ENCODE data around the gene SMARCA4. TPM values are rescaled to one million over a fixed set of nuclear protein-coding genes. Genes with fewer than 3 reads are reported as not detected.

The SMARCA4 gene
- polyA plus RNA-seq, 1 experiment = 46.3 TPM

- no peak for TF ChIP-seq CTCF (IDR thresholded peaks at IDR 0.05; ENCODE audit: insufficient read depth, low read depth, low read length)
- ChIA-PET CTCF (interaction anchor here (1.7 to 2.9 kb wide), 2 partner anchors 19 to 75 kb away, joined by 6 to 9 read pairs; no protein-coding TSS in a partner anchor), POLR2A (no interaction called here)
- Histone ChIP-seq H3K27me3 (ENCODE audit: control insufficient read depth, insufficient read depth, low read length) (no peaks in the 10 kb centered on the region), H3K4me3 (ENCODE audit: low read depth, low read length) (no peak overlapping the region), H3K36me3 (ENCODE audit: control insufficient read depth, insufficient read depth, low read length) (peaks cover 59% of the 10 kb centered on the region)
- DNase-seq (ENCODE audit: low read depth) = no peak
Observed at GRCh38 chr19:11016631-11017030, 55.8 kb downstream of the SMARCA4 start.

- TF ChIP-seq CTCF (IDR thresholded peaks at IDR 0.05; ENCODE audit: insufficient read depth, low read depth, low read length) = no peak
- Histone ChIP-seq H3K27me3 (ENCODE audit: control insufficient read depth, insufficient read depth, low read length) (no peaks in the 10 kb centered on the region), H3K4me3 (ENCODE audit: low read depth, low read length) (no peak overlapping the region), H3K36me3 (ENCODE audit: control insufficient read depth, insufficient read depth, low read length) (peaks cover 62% of the 10 kb centered on the region)
- DNase-seq (ENCODE audit: low read depth) = no peak
- ChIA-PET CTCF (interaction anchor here (1.1 to 2.9 kb wide), 3 partner anchors 18 to 76 kb away, joined by 3 to 9 read pairs (median 6); no protein-coding TSS in a partner anchor), POLR2A (no interaction called here)
Observed at GRCh38 chr19:11017275-11018035, 56.6 kb downstream of the SMARCA4 start.

- no peak for TF ChIP-seq CTCF (IDR thresholded peaks at IDR 0.05; ENCODE audit: insufficient read depth, low read depth, low read length)
- Histone ChIP-seq H3K36me3 (ENCODE audit: control insufficient read depth, insufficient read depth, low read length) (peaks cover 59% of the 10 kb centered on the region), H3K4me3 (ENCODE audit: low read depth, low read length) (no peak overlapping the region), H3K27me3 (ENCODE audit: control insufficient read depth, insufficient read depth, low read length) (no peaks in the 10 kb centered on the region)
- no peak for DNase-seq (ENCODE audit: low read depth)
- POLR2A ChIA-PET = no interaction called here
- CTCF ChIA-PET = interaction anchor here (1.1 to 2.9 kb wide), 2 partner anchors 17 to 77 kb away, joined by 3 to 9 read pairs; no protein-coding TSS in a partner anchor
Observed at GRCh38 chr19:11018179-11018578, 57.3 kb downstream of the SMARCA4 start.

- ChIA-PET CTCF (interaction anchor here (1.1 kb wide), 1 partner anchor 77 kb away, joined by 3 read pairs; no protein-coding TSS in a partner anchor), POLR2A (no interaction called here)
- no peaks in the 10 kb centered on the region for H3K27me3 ChIP-seq (ENCODE audit: control insufficient read depth, insufficient read depth, low read length)
- no peak for TF ChIP-seq CTCF (IDR thresholded peaks at IDR 0.05; ENCODE audit: insufficient read depth, low read depth, low read length)
- no peak for DNase-seq (ENCODE audit: low read depth)
- H3K4me3 ChIP-seq (ENCODE audit: low read depth, low read length) = no peak overlapping the region
- H3K36me3 ChIP-seq (ENCODE audit: control insufficient read depth, insufficient read depth, low read length) = peaks cover 58% of the 10 kb centered on the region
Observed at GRCh38 chr19:11018763-11019162, 57.9 kb downstream of the SMARCA4 start.

DNA sequence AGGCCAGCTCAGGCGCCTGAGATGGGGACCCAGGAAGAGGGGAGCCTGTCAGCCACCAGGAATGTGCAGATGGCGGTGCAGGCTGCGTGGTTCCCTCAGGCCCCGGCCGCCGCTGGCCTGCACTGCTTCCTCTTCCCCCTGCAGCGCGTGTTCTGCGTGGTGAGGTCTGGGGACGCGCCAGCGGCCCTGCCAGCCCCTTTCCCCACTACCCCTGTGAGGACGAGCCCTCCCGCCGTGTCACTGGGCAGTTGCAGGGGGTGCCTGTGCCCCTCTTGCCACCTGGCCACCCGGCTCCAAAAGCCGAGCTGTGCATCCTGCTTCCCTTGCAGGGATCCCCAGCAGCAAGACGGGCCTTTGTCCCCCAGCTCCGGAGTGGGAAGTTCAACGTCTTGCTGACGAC, 58.4 kb downstream of the SMARCA4 start:
- TF ChIP-seq CTCF (IDR thresholded peaks at IDR 0.05; ENCODE audit: insufficient read depth, low read depth, low read length) = no peak
- Histone ChIP-seq H3K4me3 (ENCODE audit: low read depth, low read length) (no peak overlapping the region), H3K36me3 (ENCODE audit: control insufficient read depth, insufficient read depth, low read length) (peaks cover 57% of the 10 kb centered on the region), H3K27me3 (ENCODE audit: control insufficient read depth, insufficient read depth, low read length) (no peaks in the 10 kb centered on the region)
- CTCF ChIA-PET = no interaction called here
- DNase-seq (ENCODE audit: low read depth) = no peak
- POLR2A ChIA-PET = no interaction called here
